Colonic mucosa (tissue), 4 donors: ENCODE results near the gene ENOX2. TPM values are rescaled to one million over a fixed set of nuclear protein-coding genes. Genes with fewer than 3 reads are reported as not detected.

Source experiments
- DNase-seq: peaks from one replicate; pipeline ENCODE4 v3.0.0-alpha.2; 2020
- H3K27ac ChIP-seq: fragments of 200-600 bp; one replicate; pipeline ENCODE4 v1.8.0; 2021
- H3K27me3 ChIP-seq: fragments of 200-600 bp; one replicate; pipeline ENCODE4 v1.8.0; 2021
- H3K36me3 ChIP-seq: fragments of 200-600 bp; one replicate; pipeline ENCODE4 v1.8.0; 2021
- H3K4me1 ChIP-seq: fragments of 200-600 bp; one replicate; pipeline ENCODE4 v1.8.0; 2021; ENCODE audit warnings: mild to moderate bottlenecking
- H3K4me3 ChIP-seq: fragments of 200-600 bp; one replicate; pipeline ENCODE4 v1.8.0; 2021
- H3K9ac ChIP-seq, 2 donors: one replicate each; pipeline ENCODE4 v1.7.0; 2013; ENCODE audit warnings: control low read depth in 2 of 2, low read depth in 2 of 2, low read length in 2 of 2
- H3K9me3 ChIP-seq: fragments of 200-600 bp; one replicate; pipeline ENCODE4 v1.8.0; 2021
- CTCF ChIP-seq: fragments of 200-600 bp; IDR thresholded peaks from one replicate; pipeline ENCODE4 v1.8.0; 2022; ENCODE audit warnings: antibody characterized with exemption, mild to moderate bottlenecking
- intact Hi-C: fragments of 100-400 bp; cut with DNase I; formaldehyde crosslinking; loops from one replicate; pipeline ENCODE4 v1.14.1; 2022
- total RNA-seq, 2 donors: library from RNA; stranded (reverse); fragmentation: NEBNext Ultra II Directional in 1 of 2; extraction: Animal tissue kit (Norgen Biotek cat#: 25700) in 1 of 2; gene quantifications; one replicate each; pipeline ENCODE4 v1.2.1, GENCODE V29; 2021
- donor health status: healthy.
- donor health status: DM: no; HTN: no; CAD: no.
- donor health status: DM: no; HTN: no; CAD: no.

The ENOX2 gene
- total RNA-seq, 2 donors from 2014 or later = 8.0 to 13.7 TPM

DNA sequence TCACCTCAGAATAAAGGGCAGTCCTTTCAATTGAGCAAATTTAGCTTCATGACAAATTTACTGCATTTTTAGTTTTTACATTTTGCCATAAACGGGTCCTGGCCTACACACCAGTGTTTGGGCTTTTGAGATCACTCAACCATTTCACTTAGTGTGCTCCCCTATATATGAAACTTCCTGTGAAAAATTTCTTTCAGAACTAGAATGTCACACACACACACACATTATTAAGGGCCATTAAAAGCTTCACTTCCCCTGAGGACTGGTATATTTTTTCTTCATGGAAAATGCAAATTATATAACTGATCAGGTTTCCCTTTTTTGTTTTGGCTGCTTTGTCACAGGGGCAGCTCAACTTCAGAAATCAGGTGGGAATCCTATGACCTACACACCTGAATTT is 206.5 kb downstream of the ENOX2 start:
- intact Hi-C loops = no loop called here
- H3K4me1 ChIP-seq = no peaks in the 10 kb centered on the region

DNA sequence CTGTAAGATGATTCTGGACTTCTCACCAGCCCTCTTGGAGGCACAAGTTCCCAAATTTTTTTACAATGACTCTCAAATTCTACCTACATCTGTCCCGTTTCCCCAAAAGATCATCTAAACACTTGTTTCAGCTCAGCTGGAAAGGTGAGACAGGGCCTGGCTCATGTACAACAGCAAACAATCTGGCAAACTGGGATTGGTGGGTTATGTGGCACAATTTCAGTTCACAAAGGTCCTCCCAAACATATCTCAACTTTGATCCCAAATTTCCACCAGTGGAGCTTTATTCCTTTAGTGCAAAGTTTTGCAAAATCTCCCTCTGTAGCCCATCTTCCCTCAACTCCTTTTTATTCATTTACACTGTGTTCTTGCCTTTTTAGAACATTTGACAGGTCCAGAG is 207.1 kb downstream of the ENOX2 start:
- no peaks in the 10 kb centered on the region for H3K27me3 ChIP-seq
- H3K4me1 ChIP-seq = no peaks in the 10 kb centered on the region
- no peaks in the 10 kb centered on the region for H3K36me3 ChIP-seq
- no peak overlapping the region for H3K4me3 ChIP-seq
- intact Hi-C loops = no loop called here
- H3K27ac ChIP-seq = no peak overlapping the region
- DNase-seq = no peak
- H3K9ac ChIP-seq = no peak overlapping the region
- no peak for TF ChIP-seq CTCF
- H3K9me3 ChIP-seq = no peaks in the 10 kb centered on the region

More for the DNA sequence above, 206.5 kb downstream of the ENOX2 start:
- no peaks in the 10 kb centered on the region for H3K36me3 ChIP-seq
- H3K9me3 ChIP-seq = no peaks in the 10 kb centered on the region
- no peak overlapping the region for H3K9ac ChIP-seq
- no peak for DNase-seq
- no peak for TF ChIP-seq CTCF
- no peak overlapping the region for H3K4me3 ChIP-seq
- H3K27ac ChIP-seq = no peak overlapping the region
- H3K27me3 ChIP-seq = no peaks in the 10 kb centered on the region

DNA sequence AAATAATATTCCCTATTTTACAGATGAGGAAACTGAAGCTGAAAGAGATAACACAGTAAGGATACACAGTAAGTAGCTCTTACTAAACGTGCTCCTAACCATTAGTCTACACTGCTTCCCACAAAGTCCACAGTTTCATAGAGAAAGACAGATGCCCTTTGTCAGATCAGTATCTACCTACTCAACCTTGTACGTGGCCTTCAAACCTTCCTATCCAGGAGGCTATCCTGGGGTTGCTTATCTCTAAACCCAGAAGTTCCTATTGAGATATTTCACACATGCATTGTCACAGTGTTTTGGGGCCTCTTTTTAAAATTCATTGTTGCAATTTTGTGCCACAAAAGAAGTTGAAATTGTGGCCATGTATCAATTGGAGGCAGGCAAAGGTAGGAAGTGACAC is 208.0 kb downstream of the ENOX2 start:
- H3K27me3 ChIP-seq = no peaks in the 10 kb centered on the region
- no peak overlapping the region for H3K4me3 ChIP-seq
- H3K27ac ChIP-seq = no peak overlapping the region
- no peaks in the 10 kb centered on the region for H3K9me3 ChIP-seq
- TF ChIP-seq CTCF = no peak
- H3K9ac ChIP-seq = no peak overlapping the region
- no peaks in the 10 kb centered on the region for H3K4me1 ChIP-seq
- no peak for DNase-seq
- intact Hi-C loops = no loop called here
- H3K36me3 ChIP-seq = no peaks in the 10 kb centered on the region

DNA sequence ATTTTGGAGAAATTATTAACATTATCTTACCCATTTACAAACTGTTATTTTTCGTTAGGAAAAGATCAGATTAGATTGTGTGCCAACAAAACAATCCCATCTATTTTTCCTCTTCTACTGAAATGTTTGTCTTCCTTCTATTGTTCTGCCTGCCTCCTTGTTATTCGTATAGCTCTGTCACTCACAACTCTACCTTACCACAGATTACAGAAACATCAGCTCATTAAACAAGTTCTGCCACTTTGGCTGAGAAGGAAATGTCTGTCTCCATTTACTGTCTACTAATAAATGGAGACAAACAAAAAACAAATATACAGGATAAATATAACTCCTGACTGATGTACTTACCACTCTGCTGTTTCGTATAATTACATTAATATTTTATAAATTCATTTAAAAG is 211.4 kb downstream of the ENOX2 start:
- no peaks in the 10 kb centered on the region for H3K9me3 ChIP-seq
- H3K4me1 ChIP-seq = no peaks in the 10 kb centered on the region
- H3K36me3 ChIP-seq = no peaks in the 10 kb centered on the region
- no peak for TF ChIP-seq CTCF
- no peak overlapping the region for H3K27ac ChIP-seq
- H3K9ac ChIP-seq = no peak overlapping the region
- intact Hi-C loops = no loop called here
- H3K27me3 ChIP-seq = no peaks in the 10 kb centered on the region
- H3K4me3 ChIP-seq = no peak overlapping the region
- DNase-seq = no peak

DNA sequence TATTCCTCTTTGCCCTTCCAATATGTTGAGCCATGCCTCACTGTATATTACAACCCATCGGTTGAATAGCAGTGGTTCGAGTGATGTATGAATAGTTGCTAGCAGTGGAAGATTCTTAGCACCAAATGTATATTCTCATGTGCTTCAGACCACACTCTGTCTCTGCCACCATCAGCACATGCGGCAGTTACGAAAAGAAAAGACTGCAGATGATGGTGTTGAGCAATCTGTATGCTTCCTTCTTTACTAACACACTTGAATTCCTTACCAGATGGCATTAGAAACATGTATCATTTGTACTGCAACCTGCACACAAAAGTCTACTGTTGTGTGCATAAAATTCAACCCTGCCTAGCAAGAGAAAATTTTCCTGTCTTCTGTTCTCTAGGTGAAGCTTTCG is 214.6 kb downstream of the ENOX2 start:
- intact Hi-C loops = no loop called here
- no peak for DNase-seq
- H3K9ac ChIP-seq = no peak overlapping the region
- no peaks in the 10 kb centered on the region for H3K36me3 ChIP-seq
- no peaks in the 10 kb centered on the region for H3K9me3 ChIP-seq
- no peak overlapping the region for H3K4me3 ChIP-seq
- no peak overlapping the region for H3K27ac ChIP-seq
- H3K27me3 ChIP-seq = no peaks in the 10 kb centered on the region
- no peaks in the 10 kb centered on the region for H3K4me1 ChIP-seq
- TF ChIP-seq CTCF = no peak

GRCh38 chrX:130682990-130683389 is 220.0 kb downstream of the ENOX2 start:
- intact Hi-C loops = no loop called here
- H3K36me3 ChIP-seq = no peaks in the 10 kb centered on the region
- no peaks in the 10 kb centered on the region for H3K27me3 ChIP-seq
- no peaks in the 10 kb centered on the region for H3K4me1 ChIP-seq
- no peak for DNase-seq
- no peaks in the 10 kb centered on the region for H3K9me3 ChIP-seq
- no peak overlapping the region for H3K4me3 ChIP-seq
- no peak overlapping the region for H3K9ac ChIP-seq
- H3K27ac ChIP-seq = no peak overlapping the region
- TF ChIP-seq CTCF = no peak
